ENCODE measurements around the gene SLC5A5.

The SLC5A5 gene

GRCh38 chr19:17847538-17848366 lies 24.0 kb upstream of the SLC5A5 start, which contains the start of gene JAK3:
Gene JAK3, minus strand, starts transcription at chr19:17847982. Its CDS starts 3,565 bp downstream, at chr19:17844417.
- peak; percentile 73 to 86 (median 82) for DNase-seq (ENCODE audit: low read depth in 4 of 4, low spot score in 1 of 4)

DNA sequence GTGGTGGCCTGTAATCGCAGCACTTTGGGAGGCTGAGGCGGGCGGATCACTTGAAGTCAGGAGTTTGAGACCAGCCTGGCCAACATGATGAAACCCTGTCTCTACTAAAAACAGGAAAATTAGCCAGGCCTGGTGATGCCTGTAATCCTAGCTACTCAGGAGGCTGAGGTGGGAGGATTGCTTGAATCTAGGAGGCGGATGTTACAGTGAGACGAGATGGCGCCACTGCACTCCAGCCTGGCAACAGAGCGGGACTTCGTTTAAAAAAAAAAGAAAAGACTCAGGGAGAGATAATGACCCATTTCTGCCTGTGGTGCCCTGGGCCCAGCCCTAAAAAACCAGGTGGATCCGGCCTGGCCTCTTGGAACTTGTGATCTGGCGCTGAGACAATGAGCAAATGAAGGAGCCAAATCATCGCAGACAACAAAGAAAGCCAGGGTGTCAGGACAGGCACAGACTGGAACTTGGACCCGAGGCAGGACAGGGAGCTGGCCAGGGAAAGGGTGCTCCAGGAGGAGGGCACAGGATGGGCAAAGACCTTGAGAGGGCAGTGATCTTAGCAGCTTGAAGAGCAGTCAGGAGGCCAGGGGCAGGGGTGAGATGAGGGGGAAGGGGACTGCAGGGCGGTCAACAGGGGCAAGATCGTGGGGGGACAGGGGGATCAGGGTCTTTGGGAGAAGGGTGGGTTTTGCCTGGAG lies 23.0 kb upstream of the SLC5A5 start:
- no peak for DNase-seq (ENCODE audit: low read depth in 4 of 4, low spot score in 1 of 4)

GRCh38 chr19:17854061-17854460 lies 17.7 kb upstream of the SLC5A5 start:
- no peak for DNase-seq (ENCODE audit: low read depth in 4 of 4, low spot score in 1 of 4)

GRCh38 chr19:17855280-17856152 lies 16.2 kb upstream of the SLC5A5 start:
- DNase-seq (ENCODE audit: low read depth in 4 of 4, low spot score in 1 of 4), result peak; percentile 87 to 95 (median 90)

- peak; percentile 90 to 98 (median 96) for DNase-seq (ENCODE audit: low read depth in 4 of 4, low spot score in 1 of 4)
These were observed 12.0 kb upstream of the SLC5A5 start, which contains the start of gene RPL18A for GRCh38 chr19:17859533-17860330. Gene RPL18A, plus strand, starts transcription at chr19:17859910. Its CDS starts 47 bp downstream, at chr19:17859957.

DNA sequence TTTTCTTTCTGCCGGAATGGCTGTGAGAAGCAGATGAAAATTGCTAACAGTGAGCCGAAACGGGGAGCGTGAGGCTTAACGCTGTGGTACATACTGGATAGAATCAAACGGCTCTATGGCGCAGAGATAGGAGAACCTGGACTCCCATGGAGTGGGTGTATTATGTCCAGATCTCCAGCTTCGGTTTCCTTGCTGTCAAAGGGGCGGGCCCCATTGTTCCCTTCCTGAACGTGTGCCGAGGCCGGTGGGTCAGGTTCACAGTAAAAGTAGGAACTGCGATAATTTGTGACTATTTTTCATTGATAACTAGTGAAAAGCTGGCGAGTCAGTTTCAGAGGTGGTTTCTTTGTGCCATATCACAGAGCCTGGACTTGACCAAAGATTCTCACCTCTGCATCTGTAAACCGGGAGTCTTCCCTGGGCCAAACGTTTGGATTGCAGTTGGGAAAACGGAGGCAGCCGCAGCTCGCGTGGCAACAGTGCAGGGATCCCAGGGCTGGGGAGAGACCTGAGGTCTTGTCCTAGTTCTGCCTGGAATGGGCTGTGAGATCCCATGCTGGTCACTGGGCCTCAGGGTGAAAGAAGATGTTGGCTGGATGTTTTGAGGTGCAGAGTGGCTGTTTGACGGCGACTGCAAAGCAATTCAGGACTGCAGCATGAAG lies 11.3 kb upstream of the SLC5A5 start:
- no peak for DNase-seq (ENCODE audit: low read depth in 4 of 4, low spot score in 1 of 4)

GRCh38 chr19:17860993-17861360 lies 10.8 kb upstream of the SLC5A5 start:
- no peak for DNase-seq (ENCODE audit: low read depth in 4 of 4, low spot score in 1 of 4)

DNA sequence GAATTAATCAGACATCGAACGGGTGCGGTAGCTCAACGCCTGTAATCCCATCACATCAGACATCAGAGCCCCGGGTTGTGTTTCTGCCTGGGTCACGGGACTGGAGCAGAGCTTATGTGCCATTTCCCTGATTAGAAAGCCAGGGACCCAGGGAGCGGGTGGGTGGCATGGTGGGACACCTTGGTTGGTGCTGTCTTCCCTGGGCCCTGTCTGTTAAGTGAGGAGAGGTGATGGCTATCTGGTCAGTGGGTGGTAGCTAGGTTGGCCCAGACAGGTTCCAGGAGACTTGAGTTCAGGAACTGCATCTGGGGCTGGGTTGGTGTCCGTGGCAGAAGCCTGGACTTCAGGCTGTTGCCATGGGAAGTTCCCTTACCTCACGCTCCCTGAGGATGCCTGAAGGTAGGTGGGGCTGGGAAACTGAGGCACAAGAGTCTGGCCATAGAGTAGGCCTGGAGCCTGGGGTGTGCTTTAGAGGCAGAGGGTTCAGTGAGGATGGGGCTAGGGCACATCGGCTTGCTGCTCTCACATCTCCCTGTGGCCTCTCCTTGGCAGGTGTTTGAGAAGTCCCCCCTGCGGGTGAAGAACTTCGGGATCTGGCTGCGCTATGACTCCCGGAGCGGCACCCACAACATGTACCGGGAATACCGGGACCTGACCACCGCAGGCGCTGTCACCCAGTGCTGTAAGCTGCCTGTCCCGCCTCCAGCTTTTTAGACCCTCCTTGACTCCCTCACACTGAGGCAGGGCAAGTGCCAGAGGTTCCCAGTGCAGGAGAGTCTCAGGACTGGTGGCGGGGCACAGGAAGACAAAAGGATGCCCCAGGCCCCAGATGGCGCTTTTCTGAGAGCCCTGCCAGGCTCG lies 10.0 kb upstream of the SLC5A5 start:
- no peak for DNase-seq (ENCODE audit: low read depth in 4 of 4, low spot score in 1 of 4)

- no peak for DNase-seq (ENCODE audit: low read depth in 4 of 4, low spot score in 1 of 4)
These were observed 8.8 kb upstream of the SLC5A5 start for GRCh38 chr19:17862711-17863519.

GRCh38 chr19:17863520-17864182 lies 8.1 kb upstream of the SLC5A5 start:
- DNase-seq (ENCODE audit: low read depth in 4 of 4, low spot score in 1 of 4), result no peak

DNA sequence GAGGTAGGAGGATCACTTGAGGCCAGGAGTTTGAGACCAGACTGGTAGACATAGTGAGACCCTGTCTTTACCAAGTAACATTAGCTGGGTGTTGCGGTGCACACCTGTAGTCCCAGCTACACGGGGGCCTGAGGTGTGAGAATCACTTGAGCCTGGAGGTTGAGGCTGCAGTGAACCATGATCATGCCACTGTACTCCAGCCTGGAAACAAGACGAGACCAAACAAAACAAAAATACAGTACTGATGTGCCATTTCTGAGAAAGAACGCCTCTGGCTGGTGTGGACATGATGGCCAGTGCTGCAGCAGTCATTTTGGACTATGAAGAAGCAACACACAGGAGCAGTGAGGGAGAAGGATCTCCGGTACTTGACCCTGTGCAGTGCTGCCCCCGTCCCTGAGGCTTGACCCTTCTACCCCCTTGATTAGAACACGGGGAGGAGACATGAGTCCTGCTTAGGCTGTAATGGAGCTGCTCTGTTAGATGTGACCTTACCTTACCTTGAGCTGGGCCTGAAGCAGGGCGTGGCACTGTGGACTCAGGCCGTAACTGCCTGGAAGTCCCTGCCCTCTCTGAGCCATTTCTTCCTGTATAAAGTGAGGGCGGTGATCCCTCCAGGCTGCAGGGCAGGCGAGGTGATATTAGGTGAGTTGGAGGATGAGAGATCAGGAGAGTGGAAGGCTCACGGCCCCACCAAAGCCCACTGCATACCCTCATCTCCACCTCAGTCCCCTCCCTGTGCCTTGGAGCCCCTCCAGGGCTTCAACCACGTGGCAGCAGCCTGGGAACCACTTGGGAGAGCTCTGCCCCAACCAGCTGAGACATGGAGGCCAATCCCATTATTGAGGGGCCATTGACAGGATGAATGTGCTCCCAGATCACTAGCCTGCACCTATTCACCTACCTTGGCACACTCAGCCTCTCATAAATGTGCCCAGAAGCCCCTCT lies 6.1 kb upstream of the SLC5A5 start:
- DNase-seq (ENCODE audit: low read depth in 4 of 4, low spot score in 1 of 4), result no peak

- no peak for DNase-seq (ENCODE audit: low read depth in 4 of 4, low spot score in 1 of 4)
These were observed 5.3 kb upstream of the SLC5A5 start for GRCh38 chr19:17866312-17866963.

- no peak for DNase-seq (ENCODE audit: low read depth in 4 of 4, low spot score in 1 of 4)
These were observed 4.7 kb upstream of the SLC5A5 start for GRCh38 chr19:17866964-17867486.

GRCh38 chr19:17868669-17869068 lies 3.1 kb upstream of the SLC5A5 start:
- DNase-seq (ENCODE audit: low read depth in 4 of 4, low spot score in 1 of 4), result no peak

GRCh38 chr19:17869114-17869608 lies 2.6 kb upstream of the SLC5A5 start:
- no peak for DNase-seq (ENCODE audit: low read depth in 4 of 4, low spot score in 1 of 4)
